Activated CD4-positive, alpha-beta T cell treated with anti-CD3 and anti-CD28 coated beads, Interleukin-2, amount 50 U/mL, for 4 hours (primary cell): ENCODE measurements around the gene RCL1.
"Not testable (repeated sequence)": the region's sequence is repeated elsewhere in the genome, so short reads cannot be mapped to it uniquely, and the experiment has no call there.

ENCODE experiments used
- DNase-seq, 2 experiments: peaks; one replicate each; pipeline ENCODE4 v3.0.0-alpha.2; 2020

RCL1 gene

GRCh38 chr9:4792572-4793458 lies at the start of gene RCL1:
Gene RCL1, plus strand, starts transcription at chr9:4792944. Its CDS starts 148 bp downstream, at chr9:4793092.
- peak; percentile 92 to 93 for DNase-seq

- no peak for DNase-seq
Measured at GRCh38 chr9:4743131-4743875, 49.4 kb upstream of the RCL1 start.

GRCh38 chr9:4746278-4747030 lies 46.3 kb upstream of the RCL1 start:
- no peak for DNase-seq

- DNase-seq: no peak
Measured at GRCh38 chr9:4748612-4749011, 44.1 kb upstream of the RCL1 start.

- no peak for DNase-seq
Measured at GRCh38 chr9:4750023-4750673, 42.6 kb upstream of the RCL1 start.

- DNase-seq: not testable (repeated sequence)
Measured at GRCh38 chr9:4754530-4754929, 38.2 kb upstream of the RCL1 start.

- DNase-seq: no peak
Measured at GRCh38 chr9:4755026-4755609, 37.6 kb upstream of the RCL1 start.

- no peak for DNase-seq
Measured at GRCh38 chr9:4756420-4756819, 36.3 kb upstream of the RCL1 start.

GRCh38 chr9:4760122-4760521 lies 32.6 kb upstream of the RCL1 start:
- DNase-seq: no peak

- peak; percentile 79 to 82 for DNase-seq
Measured at GRCh38 chr9:4762108-4762885, 30.4 kb upstream of the RCL1 start.

- DNase-seq: no peak
Measured at GRCh38 chr9:4762886-4763541, 29.7 kb upstream of the RCL1 start.

GRCh38 chr9:4764033-4764432 lies 28.7 kb upstream of the RCL1 start:
- no peak for DNase-seq

- no peak for DNase-seq
Measured at GRCh38 chr9:4768681-4769080, 24.1 kb upstream of the RCL1 start.

GRCh38 chr9:4769321-4770080 lies 23.2 kb upstream of the RCL1 start:
- DNase-seq: no peak

- no peak for DNase-seq
Measured at GRCh38 chr9:4771788-4772187, 21.0 kb upstream of the RCL1 start.

GRCh38 chr9:4774209-4774608 lies 18.5 kb upstream of the RCL1 start:
- DNase-seq: no peak

GRCh38 chr9:4774958-4775357 lies 17.8 kb upstream of the RCL1 start:
- not testable (repeated sequence) for DNase-seq

- DNase-seq: no peak
Measured at GRCh38 chr9:4780651-4781050, 12.1 kb upstream of the RCL1 start.

GRCh38 chr9:4781408-4781807 lies 11.3 kb upstream of the RCL1 start:
- DNase-seq: no peak

- DNase-seq: not testable (repeated sequence)
Measured at GRCh38 chr9:4783191-4783590, 9.6 kb upstream of the RCL1 start.
